ENCODE measurements around the gene ADGB. TPM values are rescaled to one million over a fixed set of nuclear protein-coding genes. Genes with fewer than 3 reads are reported as not detected.

Gene ADGB
- total RNA-seq, 2 experiments from 2014 or later, result not detected

Other genes starting within 250 kb of the ADGB start
- gene RAB32, start 55.1 kb upstream of the ADGB start, total RNA-seq, result not detected